HG03280 (cell line): ENCODE measurements around the gene HK3.

Experiments
- ATAC-seq: cut with Tn5 transposase; IDR thresholded peaks from one replicate; pipeline ENCODE4 v1.9.1; 2021; ENCODE audit warnings: mild to moderate bottlenecking, moderate library complexity; ENCODE audit not compliant: unreplicated experiment

HK3 gene

GRCh38 chr5:176870110-176870591, 29.0 kb downstream of the HK3 start:
- no peak for ATAC-seq

GRCh38 chr5:176869501-176870109, 29.5 kb downstream of the HK3 start:
- ATAC-seq: no peak

DNA sequence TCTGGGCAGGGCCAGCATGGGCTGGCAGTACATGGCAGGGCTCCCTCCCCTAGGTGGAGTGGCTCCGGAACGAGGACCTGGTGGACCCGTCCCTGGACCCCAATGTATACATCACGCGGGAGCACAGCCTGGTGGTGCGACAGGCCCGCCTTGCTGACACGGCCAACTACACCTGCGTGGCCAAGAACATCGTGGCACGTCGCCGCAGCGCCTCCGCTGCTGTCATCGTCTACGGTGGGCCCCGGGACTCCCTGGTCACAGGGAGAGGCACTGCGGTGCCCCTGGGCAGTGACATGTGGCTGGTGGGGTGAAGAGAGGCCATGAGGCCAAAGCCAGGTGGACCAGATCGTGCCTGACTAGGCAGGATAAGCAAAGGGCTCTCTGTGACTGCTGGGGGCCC, 30.4 kb downstream of the HK3 start:
- ATAC-seq: no peak

- no peak for ATAC-seq
Measured at GRCh38 chr5:176868126-176868525, 31.0 kb downstream of the HK3 start.

DNA sequence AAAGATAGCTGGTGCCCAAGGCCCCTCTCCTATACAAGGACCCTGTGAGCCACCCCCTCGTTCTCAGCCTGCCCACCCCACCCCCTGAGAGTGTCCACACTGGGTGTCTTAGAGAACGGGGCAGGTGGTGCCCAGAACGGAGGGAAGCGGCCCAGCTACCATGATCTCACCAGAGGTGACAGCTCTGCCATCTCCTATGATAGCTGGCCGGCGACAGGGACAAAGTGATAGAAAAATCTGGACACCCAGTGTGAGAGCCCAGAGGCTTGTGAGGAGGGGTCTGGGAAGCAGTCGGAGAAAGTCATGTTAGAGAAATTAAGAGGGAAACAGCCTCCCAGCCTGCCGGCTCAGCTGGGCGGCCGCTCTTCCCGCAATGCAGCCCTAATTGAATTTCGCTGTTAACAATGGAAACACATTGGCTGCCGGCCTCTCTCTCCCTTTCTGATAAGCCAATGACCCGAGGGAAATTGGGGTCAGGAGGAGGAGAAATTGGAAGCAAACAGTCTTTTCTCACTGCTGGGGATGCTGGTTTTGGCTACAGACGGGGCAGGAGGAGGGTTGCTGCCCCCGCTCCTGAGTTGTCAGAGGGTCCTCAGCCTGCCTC, 32.3 kb downstream of the HK3 start:
- ATAC-seq: no peak

DNA sequence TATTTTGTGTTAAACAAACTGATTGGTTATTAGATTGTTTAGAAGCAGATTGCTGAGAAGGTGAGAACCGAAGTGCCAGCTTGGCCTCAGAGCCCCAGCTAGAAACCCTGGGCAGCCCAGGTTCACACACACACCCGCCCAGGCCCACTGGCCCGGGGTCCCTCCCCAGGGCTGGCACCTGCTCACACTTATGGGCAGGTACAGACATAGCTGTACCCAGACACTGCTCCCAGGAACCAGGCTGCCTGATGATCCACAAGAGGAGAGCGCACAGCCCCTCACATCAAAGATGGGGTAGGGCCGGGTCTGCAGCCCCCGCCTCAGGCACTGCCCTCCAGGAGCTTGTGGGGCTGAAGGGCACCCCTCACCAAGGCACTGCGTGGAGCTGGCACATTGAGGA, 33.2 kb downstream of the HK3 start:
- no peak for ATAC-seq

DNA sequence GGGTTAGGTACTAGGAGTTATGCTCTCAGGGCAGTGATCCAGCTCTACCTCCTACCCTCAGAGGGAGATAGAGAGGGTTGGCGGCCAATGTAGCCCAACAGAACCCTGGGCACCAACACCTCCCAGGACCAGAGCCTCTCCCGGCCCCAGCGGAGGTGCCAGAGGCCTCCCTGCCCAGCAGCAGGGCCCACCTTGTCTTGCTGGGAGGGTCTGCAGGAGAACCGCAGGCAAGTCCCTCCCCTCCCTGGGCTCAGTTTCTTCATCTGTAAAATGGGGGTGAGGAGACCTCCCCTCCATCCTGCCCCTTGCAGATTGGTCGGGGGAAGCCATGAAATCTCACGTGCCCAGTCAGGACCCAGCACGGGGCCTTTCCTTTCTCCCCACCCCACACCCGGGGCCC, 34.4 kb downstream of the HK3 start:
- no peak for ATAC-seq

GRCh38 chr5:176863765-176864098, 35.4 kb downstream of the HK3 start:
- ATAC-seq: no peak

DNA sequence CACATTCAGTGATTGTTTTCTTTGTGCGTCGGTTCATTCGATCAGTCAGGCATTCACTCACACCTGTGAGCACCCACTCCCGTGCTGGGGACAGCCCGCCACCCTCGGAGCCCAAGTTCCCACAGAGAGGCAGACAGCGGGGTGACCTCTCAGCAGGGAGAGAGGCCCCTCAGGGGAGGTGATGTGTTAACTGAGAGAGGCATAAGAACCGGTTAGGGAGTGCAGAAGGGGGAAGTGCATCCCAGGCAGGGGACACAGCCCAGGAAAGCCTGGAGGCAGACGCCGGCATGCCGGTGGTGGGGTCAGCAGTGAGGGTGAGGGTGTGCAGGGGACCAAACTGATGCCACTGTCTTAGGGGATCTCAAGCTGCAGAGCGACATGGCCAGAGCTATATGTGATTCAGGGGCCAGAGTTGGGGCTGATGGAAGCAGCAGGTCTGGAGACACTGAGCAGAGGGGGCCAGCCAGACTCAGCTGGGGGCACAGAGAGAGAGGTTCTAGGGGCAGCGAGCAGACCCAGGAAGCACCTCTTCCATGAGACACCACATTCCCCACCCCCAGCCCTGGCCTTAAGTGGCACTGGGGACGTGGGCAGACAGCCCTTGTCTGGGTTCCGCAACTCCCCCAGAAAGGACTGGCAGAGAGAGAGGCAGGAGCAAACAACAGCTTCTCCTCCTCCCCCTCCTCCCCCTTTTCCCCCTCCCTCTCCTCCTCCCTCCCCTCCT, 35.9 kb downstream of the HK3 start:
- no peak for ATAC-seq

GRCh38 chr5:176862330-176862995, 36.7 kb downstream of the HK3 start:
- no peak for ATAC-seq

- no peak for ATAC-seq
Measured at GRCh38 chr5:176861276-176861675, 37.9 kb downstream of the HK3 start.

DNA sequence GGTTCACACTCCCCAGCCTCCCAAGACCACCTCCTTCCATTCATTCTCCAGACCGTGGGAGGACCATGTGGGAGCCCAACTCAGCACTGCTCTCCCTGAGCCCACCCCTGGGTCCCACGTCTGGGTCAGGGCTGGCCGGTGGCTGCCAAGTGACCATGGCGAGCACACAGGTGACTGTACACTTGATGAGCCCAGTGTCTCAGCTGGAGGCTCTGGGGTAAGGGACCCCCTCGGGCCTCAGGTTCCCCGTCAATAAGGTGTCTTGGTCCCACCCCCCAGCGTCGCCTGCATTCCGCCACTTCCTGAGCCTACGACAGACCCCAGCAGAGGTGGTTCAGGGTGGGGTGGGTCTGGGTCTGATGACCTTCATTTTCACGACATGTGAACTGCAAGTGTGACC, 38.8 kb downstream of the HK3 start:
- ATAC-seq: no peak

GRCh38 chr5:176859916-176860315, 39.2 kb downstream of the HK3 start:
- no peak for ATAC-seq

DNA sequence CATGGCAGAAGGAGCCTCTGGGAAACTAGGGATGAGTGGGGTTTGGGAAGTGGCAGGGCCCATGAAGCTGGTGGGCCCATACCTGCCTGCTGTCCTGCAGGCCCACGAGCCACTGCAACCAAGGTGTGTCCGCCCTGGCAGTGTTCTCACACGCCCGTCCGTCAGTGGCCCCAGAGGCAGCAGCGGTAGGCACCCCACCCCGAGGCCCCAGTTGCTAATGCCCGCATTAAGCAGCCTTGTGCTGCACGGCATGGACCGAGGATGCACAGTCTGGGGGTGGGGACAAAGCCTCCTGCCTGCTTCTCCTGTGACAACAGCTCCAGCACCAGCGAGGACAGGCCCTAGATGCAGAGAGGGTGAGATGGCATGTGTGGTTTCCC, 41.3 kb downstream of the HK3 start:
- no peak for ATAC-seq

GRCh38 chr5:176857216-176857893, 41.8 kb downstream of the HK3 start:
- no peak for ATAC-seq

DNA sequence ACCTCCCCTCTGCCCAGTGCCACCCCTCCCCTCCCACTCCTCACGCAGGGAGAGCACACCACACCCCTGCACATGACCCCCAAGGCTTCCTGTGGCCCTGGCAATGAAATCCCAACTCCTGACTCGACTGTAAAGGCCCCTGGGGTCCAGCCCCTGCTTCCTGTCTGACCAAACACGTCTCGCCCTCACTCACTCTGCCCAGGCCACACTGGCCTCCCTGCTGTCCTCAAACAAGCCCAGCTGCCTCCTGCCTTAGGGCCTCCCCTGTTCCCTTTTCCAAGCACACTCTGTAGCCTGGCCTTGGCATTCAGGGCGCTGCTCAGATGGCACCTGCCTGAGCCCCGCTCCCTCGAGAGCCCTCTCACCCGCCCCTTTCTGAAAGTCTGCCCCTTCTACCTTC, 42.4 kb downstream of the HK3 start:
- ATAC-seq: no peak

- no peak for ATAC-seq
Measured at GRCh38 chr5:176855598-176855997, 43.5 kb downstream of the HK3 start.

DNA sequence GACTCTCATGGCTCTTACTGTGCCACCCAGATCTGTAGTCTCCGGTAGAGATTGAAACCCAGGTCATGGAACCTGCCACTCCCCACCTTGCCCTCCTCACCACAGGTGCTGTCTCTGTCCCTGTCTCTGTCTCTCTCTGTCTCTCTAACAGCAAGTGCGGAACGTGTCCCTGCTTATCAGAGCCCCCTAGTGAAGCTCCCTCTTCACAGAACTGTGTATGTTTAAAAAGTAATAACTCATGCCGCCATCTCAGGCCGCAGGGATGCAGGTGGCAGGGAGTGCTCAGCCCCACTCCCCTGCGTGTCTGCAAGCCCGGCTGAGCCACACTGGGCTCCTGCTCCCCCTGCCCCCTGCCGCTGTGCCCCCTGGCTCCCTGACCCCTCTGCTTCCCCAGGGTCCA, 45.0 kb downstream of the HK3 start:
- no peak for ATAC-seq

GRCh38 chr5:176853151-176853778, 45.9 kb downstream of the HK3 start:
- ATAC-seq: no peak

GRCh38 chr5:176851871-176852658, 47.1 kb downstream of the HK3 start:
- no peak for ATAC-seq
